ACC112 (cell line): Measurements from ENCODE around the gene KRTAP2-3.
"Not testable (repeated sequence)": the region's sequence is repeated elsewhere in the genome, so short reads cannot be mapped to it uniquely, and the experiment has no call there.

Experiments
- H2AFZ ChIP-seq: fragments of 200-600 bp; sonication (generic); one replicate; pipeline ENCODE4 v1.6.0; 2017; ENCODE audit warnings: antibody characterized with exemption, low read length; ENCODE audit not compliant: unreplicated experiment
- H3K27ac ChIP-seq: fragments of 200-600 bp; sonication (generic); 2 replicates; pipeline ENCODE4 v1.5.1; 2014; ENCODE audit warnings: low read depth, mild to moderate bottlenecking, antibody characterized with exemption, low read length, moderate library complexity
- H3K27me3 ChIP-seq: fragments of 200-600 bp; sonication (generic); 2 replicates; pipeline ENCODE4 v1.6.1; 2014; ENCODE audit warnings: mild to moderate bottlenecking, antibody characterized with exemption, low read length, moderate library complexity, mixed read lengths; ENCODE audit not compliant: insufficient read depth
- H3K36me3 ChIP-seq: fragments of 200-600 bp; sonication (generic); 2 replicates; pipeline ENCODE4 v1.6.1; 2016; ENCODE audit warnings: mild to moderate bottlenecking, antibody characterized with exemption, low read length, moderate library complexity, mixed read lengths; ENCODE audit not compliant: insufficient read depth
- H3K4me1 ChIP-seq: fragments of 200-600 bp; sonication (generic); one replicate; pipeline ENCODE4 v1.6.1; 2016; ENCODE audit warnings: low read length, mixed read lengths; ENCODE audit not compliant: insufficient read depth, unreplicated experiment, control insufficient read depth
- H3K4me3 ChIP-seq: fragments of 200-600 bp; sonication (generic); 2 replicates; pipeline ENCODE4 v1.5.1; 2014; ENCODE audit warnings: mild to moderate bottlenecking, low read depth, low read length
- H3K79me2 ChIP-seq: fragments of 200-600 bp; sonication (generic); one replicate; pipeline ENCODE4 v1.6.0; 2016; ENCODE audit warnings: low read length; ENCODE audit not compliant: control insufficient read depth, unreplicated experiment, insufficient read depth

KRTAP2-3 gene

GRCh38 chr17:41054556-41054955, 5.4 kb downstream of the KRTAP2-3 start:
- not testable (repeated sequence) for H3K79me2 ChIP-seq, H3K27ac ChIP-seq, H3K4me3 ChIP-seq, H3K27me3 ChIP-seq, H3K36me3 ChIP-seq, H2AFZ ChIP-seq
- peaks cover 11% of the 10 kb centered on the region for H3K4me1 ChIP-seq

DNA sequence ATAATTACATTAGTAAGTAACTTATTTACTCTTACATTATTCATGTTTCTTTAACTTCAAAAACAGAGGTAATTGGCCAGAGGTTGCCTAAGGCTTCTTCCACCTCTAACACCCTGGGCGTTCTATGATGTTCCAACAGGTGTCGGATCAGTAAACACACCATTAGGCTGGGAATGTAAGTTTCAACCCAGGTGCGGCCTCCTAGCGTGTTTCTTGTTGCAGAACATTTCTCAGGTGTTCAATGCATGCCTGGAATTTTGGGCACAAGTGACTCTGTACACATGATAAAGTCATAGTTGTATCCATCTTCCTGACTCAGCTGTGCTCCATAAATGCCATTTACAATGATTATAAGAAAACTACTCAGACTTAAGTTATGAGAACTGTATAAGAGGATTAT, 5.9 kb downstream of the KRTAP2-3 start:
- Histone ChIP-seq H3K4me1 (peaks cover 10% of the 10 kb centered on the region), H3K4me3 (no peak overlapping the region), H3K27me3 (no peaks in the 10 kb centered on the region), H2AFZ (no peak overlapping the region), H3K36me3 (0 out of 2 replicates have a peak, but pooled peaks cover 4% of the 10 kb centered on the region), H3K27ac (no peak overlapping the region), H3K79me2 (no peaks in the 10 kb centered on the region)

GRCh38 chr17:41052566-41052965, 7.3 kb downstream of the KRTAP2-3 start:
- no peaks in the 10 kb centered on the region for H3K27me3 ChIP-seq
- H3K4me1 ChIP-seq, result peaks cover 13% of the 10 kb centered on the region
- 0 out of 2 replicates have a peak, but pooled peaks cover 4% of the 10 kb centered on the region for H3K36me3 ChIP-seq
- no peaks in the 10 kb centered on the region for H3K79me2 ChIP-seq
- no peak overlapping the region for H2AFZ ChIP-seq
- no peak overlapping the region for H3K4me3 ChIP-seq
- H3K27ac ChIP-seq, result no peak overlapping the region

GRCh38 chr17:41049110-41049509, 10.8 kb downstream of the KRTAP2-3 start:
- Histone ChIP-seq H3K79me2 (no peaks in the 10 kb centered on the region), H3K4me3 (peak overlapping the region; percentile 35; the same call in 1 of the 2 replicates), H3K27ac (peak overlapping the region; percentile 87), H2AFZ (peak overlapping the region; percentile 26), H3K4me1 (peaks cover 13% of the 10 kb centered on the region), H3K36me3 (0 out of 2 replicates have a peak, but pooled peaks cover 4% of the 10 kb centered on the region), H3K27me3 (no peaks in the 10 kb centered on the region)

DNA sequence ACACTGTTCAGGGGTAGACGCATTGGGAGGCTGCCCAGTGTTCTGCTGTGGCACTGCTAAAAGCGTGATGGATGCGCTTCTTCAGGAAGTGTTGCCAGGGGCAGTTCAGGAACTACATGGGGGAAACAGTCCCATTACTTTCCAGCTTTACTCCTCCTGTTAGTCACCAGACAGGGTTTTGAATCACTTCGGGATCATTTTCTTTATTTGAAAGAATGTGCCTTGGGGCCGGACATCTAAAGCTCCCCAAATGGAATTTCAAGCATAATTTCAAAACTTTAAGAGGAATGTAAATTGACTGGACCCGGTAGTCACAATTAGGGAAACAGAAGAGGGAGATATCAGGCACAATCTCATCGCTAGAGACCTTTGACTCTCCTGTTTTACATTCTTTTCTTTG, 11.5 kb downstream of the KRTAP2-3 start:
- Histone ChIP-seq H3K79me2 (no peaks in the 10 kb centered on the region), H2AFZ (peak overlapping the region; percentile 26), H3K27me3 (no peaks in the 10 kb centered on the region), H3K27ac (peak overlapping the region; percentile 87), H3K4me3 (peak overlapping the region; percentile 35), H3K36me3 (0 out of 2 replicates have a peak, but pooled peaks cover 4% of the 10 kb centered on the region), H3K4me1 (peaks cover 13% of the 10 kb centered on the region)

DNA sequence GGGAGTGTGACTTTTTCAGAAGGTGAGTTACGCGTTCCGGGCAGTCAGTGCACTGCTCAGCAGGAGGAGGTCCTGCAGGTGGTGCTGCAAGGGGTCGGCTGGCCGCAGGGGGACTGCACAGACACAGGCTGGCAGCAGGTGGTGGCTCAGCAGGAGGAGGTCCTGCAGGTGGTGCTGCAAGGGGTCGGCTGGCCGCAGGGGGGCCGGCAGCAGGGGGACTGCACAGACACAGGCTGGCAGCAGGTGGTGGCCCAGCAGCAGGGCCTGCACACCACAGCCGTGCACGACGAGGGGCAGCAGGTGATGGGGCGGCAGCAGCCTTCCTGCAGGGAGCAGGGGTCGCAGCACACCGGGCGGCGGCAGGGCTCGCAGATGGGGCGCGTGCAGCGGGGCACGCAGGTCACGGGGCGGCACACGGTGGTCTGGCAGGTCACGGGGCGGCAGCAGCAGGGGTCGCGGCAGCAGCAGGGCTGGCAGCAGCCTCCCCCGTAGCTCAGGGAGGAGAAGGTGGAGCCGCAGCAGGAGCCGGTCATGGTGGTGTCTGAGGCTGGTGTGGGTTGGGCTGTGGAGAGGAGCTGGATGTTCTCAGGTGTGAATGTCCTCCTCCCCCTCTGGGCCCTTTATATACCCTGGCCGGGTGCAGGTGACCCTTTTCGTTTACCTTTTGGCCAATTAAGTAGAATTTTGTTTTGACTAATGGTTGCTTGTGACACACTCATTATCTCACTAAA, 13.0 kb downstream of the KRTAP2-3 start, which contains the start of gene KRTAP2-1:
Gene KRTAP2-1, minus strand, starts transcription at position 582 of the 731 bp plus-strand sequence. Its CDS starts 49 bp downstream, at position 533.
- not testable (repeated sequence) for H3K4me3 ChIP-seq, H3K79me2 ChIP-seq, H3K27me3 ChIP-seq, H2AFZ ChIP-seq, H3K36me3 ChIP-seq
- Histone ChIP-seq H3K4me1 (peaks cover 13% of the 10 kb centered on the region), H3K27ac (peak within 1 kb of the TSS; percentile 87)

GRCh38 chr17:41042953-41043352, 17.0 kb downstream of the KRTAP2-3 start:
- H3K4me1 ChIP-seq, result no peaks in the 10 kb centered on the region
- no peak overlapping the region for H2AFZ ChIP-seq
- no peaks in the 10 kb centered on the region for H3K79me2 ChIP-seq
- H3K27me3 ChIP-seq, result no peaks in the 10 kb centered on the region
- 0 out of 2 replicates have a peak, but pooled peaks cover 3% of the 10 kb centered on the region for H3K36me3 ChIP-seq
- H3K4me3 ChIP-seq, result no peak overlapping the region
- no peak overlapping the region for H3K27ac ChIP-seq

DNA sequence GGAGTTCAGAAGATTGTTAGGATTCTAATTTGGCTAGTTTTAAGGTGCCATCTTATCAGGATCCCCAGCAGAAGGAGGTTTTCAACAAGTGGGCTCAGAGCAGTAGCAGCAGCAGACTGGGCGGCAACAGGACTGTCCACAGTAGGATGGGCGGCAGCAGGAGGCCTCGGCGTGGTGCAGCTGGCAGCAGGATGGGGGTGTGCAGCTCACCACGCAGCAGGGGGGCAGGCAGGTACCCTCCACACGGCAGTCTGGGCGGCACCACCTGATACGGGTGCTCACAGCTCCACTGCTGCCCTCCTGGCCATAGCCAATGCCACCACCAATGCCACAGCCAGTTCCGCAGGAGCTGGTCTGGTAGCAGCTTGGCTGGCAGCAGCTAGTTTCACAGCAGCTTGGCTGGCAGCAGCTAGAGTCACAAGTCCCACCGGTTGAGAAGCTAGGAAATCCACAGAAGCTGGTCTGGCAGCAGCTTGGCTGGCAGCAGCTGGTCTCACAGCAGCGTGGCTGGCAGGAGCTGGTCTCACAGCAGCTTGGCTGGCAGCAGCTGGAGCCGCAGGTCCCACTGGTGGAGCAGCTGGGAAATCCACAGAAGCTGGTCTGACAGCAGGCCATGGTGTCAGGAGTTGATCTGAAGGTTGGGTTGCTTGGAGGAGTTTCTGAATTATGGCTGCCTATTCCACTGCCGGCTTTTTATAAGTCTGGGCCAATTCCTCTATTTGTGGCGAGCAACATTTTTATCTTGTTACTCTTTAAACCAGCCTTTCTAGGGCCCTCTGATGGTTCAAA, 18.9 kb downstream of the KRTAP2-3 start, which contains the start of gene KRTAP1-1:
Gene KRTAP1-1, minus strand, starts transcription at position 668 of the 789 bp plus-strand sequence. Its CDS starts 53 bp downstream, at position 615.
- not testable (repeated sequence) for H3K36me3 ChIP-seq, H3K79me2 ChIP-seq, H3K4me3 ChIP-seq, H2AFZ ChIP-seq, H3K4me1 ChIP-seq, H3K27ac ChIP-seq, H3K27me3 ChIP-seq

- no peak overlapping the region for H3K4me3 ChIP-seq
- H3K27me3 ChIP-seq, result no peaks in the 10 kb centered on the region
- no peak overlapping the region for H3K27ac ChIP-seq
These were observed 22.0 kb downstream of the KRTAP2-3 start for GRCh38 chr17:41037853-41038350.

DNA sequence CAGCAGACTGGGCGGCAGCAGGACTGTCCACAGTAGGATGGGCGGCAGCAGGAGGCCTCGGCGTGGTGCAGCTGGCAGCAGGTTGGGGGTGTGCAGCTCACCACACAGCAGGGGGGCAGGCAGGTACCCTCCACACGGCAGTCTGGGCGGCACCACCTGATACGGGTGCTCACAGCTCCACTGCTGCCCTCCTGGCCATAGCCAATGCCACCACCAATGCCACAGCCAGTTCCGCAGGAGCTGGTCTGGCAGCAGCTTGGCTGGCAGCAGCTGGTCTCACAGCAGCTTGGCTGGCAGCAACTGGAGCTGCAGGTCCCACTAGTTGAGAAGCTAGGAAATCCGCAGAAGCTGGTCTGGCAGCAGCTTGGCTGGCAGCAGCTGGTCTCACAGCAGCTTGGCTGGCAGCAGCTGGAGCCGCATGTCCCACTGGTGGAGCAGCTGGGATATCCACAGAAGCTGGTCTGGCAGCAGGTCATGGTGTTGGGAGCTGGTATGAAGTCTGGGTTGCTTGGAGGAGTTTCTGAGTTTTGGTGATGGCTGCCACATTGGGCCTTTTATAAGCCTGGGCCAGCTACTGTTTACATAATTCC, 25.5 kb downstream of the KRTAP2-3 start, which contains the start of gene KRTAP1-3:
Gene KRTAP1-3, minus strand, starts transcription at position 529 of the 590 bp plus-strand sequence. Its CDS starts 53 bp downstream, at position 476.
- not testable (repeated sequence) for H3K79me2 ChIP-seq, H2AFZ ChIP-seq

More at GRCh38 chr17:41037853-41038350, 22.0 kb downstream of the KRTAP2-3 start:
- H3K36me3 ChIP-seq, result no peaks in the 10 kb centered on the region
- no peaks in the 10 kb centered on the region for H3K4me1 ChIP-seq
- no peak overlapping the region for H2AFZ ChIP-seq
- no peaks in the 10 kb centered on the region for H3K79me2 ChIP-seq

More for the DNA sequence above, 25.5 kb downstream of the KRTAP2-3 start, which contains the start of gene KRTAP1-3:
- H3K4me1 ChIP-seq, H3K4me3 ChIP-seq, H3K27ac ChIP-seq, H3K27me3 ChIP-seq, H3K36me3 ChIP-seq: not testable (repeated sequence)
